Panc1 (cell line): Measurements from ENCODE around the gene PPIL1. TPM values are rescaled to one million over a fixed set of nuclear protein-coding genes. Genes with fewer than 3 reads are reported as not detected.

Experiments used
- ATAC-seq: fragments of 200-7000 bp; cut with Tn5 transposase; 2 replicates; pipeline ENCODE4 v1.9.1; 2020; ENCODE audit warnings: mild to moderate bottlenecking, moderate library complexity
- BruUV-seq: library from RNA; stranded (reverse); fragments of 400-500 nt; replicated peaks from 2 replicates; lab custom pipeline; 2021; lab: Mats Ljungman, UMichigan
- CTCF ChIA-PET: fragments of 300-600 bp; sonication (Branson Sonifier 250); formaldehyde crosslinking; loops from one replicate; lab custom pipeline; 2022; ENCODE audit warnings: antibody characterized with exemption; lab: Charles Lee
- POLR2A ChIA-PET: fragments of 300-600 bp; sonication (Branson Sonifier 250); formaldehyde crosslinking; loops from one replicate; lab custom pipeline; 2022; ENCODE audit warnings: antibody characterized with exemption; lab: Charles Lee
- DNase-seq: peaks from one replicate; pipeline ENCODE4 v3.0.0-alpha.2; 2010; ENCODE audit warnings: low read depth, low spot score
- H3K27ac ChIP-seq: 2 replicates; pipeline ENCODE4 v1.5.1; 2011; ENCODE audit warnings: mild to moderate bottlenecking, low read length, inconsistent platforms
- H3K27me3 ChIP-seq: fragments of 200-500 bp; sonication (Bioruptor generic); 2 replicates; pipeline ENCODE4 v1.6.0; 2014; ENCODE audit warnings: low read length, inconsistent platforms; ENCODE audit not compliant: control insufficient read depth, insufficient read depth
- H3K36me3 ChIP-seq: fragments of 200-500 bp; sonication (Bioruptor generic); 2 replicates; pipeline ENCODE4 v1.5.1; 2014; ENCODE audit warnings: inconsistent platforms, mild to moderate bottlenecking, low read length, moderate library complexity; ENCODE audit not compliant: control insufficient read depth, insufficient read depth
- H3K4me1 ChIP-seq: 2 replicates; pipeline ENCODE4 v1.5.1; 2011; ENCODE audit warnings: inconsistent platforms, mild to moderate bottlenecking, low read length, moderate library complexity; ENCODE audit not compliant: control insufficient read depth, insufficient read depth
- H3K4me3 ChIP-seq, 2 experiments: 2 replicates each; pipeline ENCODE4 v1.5.1; 2011 to 2012; ENCODE audit warnings: low read depth in 2 of 2, low read length in 2 of 2, mild to moderate bottlenecking in 2 of 2, inconsistent platforms in 1 of 2, moderate library complexity in 1 of 2
- H3K9me3 ChIP-seq: fragments of 200-500 bp; sonication (Bioruptor generic); 2 replicates; pipeline ENCODE4 v1.5.1; 2014; ENCODE audit warnings: low read depth, mild to moderate bottlenecking, inconsistent platforms, low read length, moderate library complexity; ENCODE audit not compliant: control insufficient read depth, insufficient read depth
- POLR2AphosphoS5 ChIP-seq: IDR thresholded peaks from 2 replicates; pipeline ENCODE4 v1.6.1; 2012; ENCODE audit warnings: mild to moderate bottlenecking, low read depth, low read length, moderate library complexity
- SIN3A ChIP-seq: IDR thresholded peaks from 2 replicates; pipeline ENCODE4 v1.6.1; 2012; ENCODE audit warnings: low read depth, mild to moderate bottlenecking, low read length, moderate library complexity, borderline replicate concordance; ENCODE audit not compliant: insufficient read depth
- TCF7L2 ChIP-seq: IDR thresholded peaks from 2 replicates; pipeline ENCODE4 v1.6.1; 2011; ENCODE audit warnings: mild to moderate bottlenecking, low read depth, low read length, inconsistent platforms
- in situ Hi-C: cut with HindIII; loops from 2 replicates; pipeline ENCODE4 v1.10.0; 2016; ENCODE audit warnings: low sequenced_read_pairs, low pct_unique_long_range_greater_than_20kb
- intact Hi-C: fragments of 100-400 bp; cut with micrococcal nuclease; formaldehyde crosslinking; loops from one replicate; pipeline ENCODE4 v1.10.0; 2022; ENCODE audit not compliant: unreplicated experiment
- total RNA-seq: library from RNA; stranded (reverse); gene quantifications from one replicate; pipeline ENCODE4 v1.2.1, GENCODE V29; 2021; ENCODE audit not compliant: unreplicated experiment
- TF ChIP-seq, protein P1 (sequence below): fragments of 450-650 bp; IDR thresholded peaks from 2 replicates; pipeline ENCODE4 v1.5.1; 2017; ENCODE audit warnings: mild to moderate bottlenecking
- TF ChIP-seq, protein P2 (sequence below), 2 experiments: IDR thresholded peaks; 2 replicates each; pipeline ENCODE4 v1.6.1; 2011 to 2012; ENCODE audit warnings: low read depth in 2 of 2, control low read depth in 1 of 2, low read length in 1 of 2, mild to moderate bottlenecking in 1 of 2, moderate library complexity in 1 of 2; ENCODE audit not compliant: insufficient read depth in 1 of 2

The PPIL1 gene
- total RNA-seq, 1 experiment from 2014 or later, result 44.1 TPM

DNA sequence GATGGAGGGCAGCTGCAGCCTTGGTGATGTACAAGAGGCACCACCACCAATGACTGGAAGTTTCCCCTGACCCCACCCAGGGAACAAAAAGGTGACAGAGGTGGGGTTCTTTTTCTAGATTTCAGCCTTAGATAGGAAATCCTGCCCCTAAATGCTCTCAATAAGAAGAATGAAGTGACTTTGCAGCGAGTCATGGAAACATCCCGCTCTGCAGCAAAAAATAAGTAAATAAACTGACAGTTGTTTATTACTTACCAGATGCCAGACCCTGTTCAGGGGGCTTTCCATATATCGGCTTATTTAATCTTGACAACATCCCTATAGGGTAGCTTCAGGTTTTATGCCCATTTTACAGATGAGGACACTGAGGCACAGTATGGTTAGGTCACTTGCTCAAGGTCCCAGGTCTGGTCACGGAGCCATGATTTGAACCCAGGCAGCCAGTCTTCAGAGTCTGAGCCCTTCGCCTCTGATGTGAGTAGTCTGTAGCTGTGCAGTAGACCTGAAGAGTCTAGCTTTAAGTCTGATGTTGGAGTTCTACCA is 30.3 kb upstream of the PPIL1 start:
- CTCF ChIA-PET, result no interaction called here
- no TSS peak for BruUV-seq
- no peaks in the 10 kb centered on the region for H3K9me3 ChIP-seq
- POLR2A ChIA-PET, result no interaction called here
- in situ Hi-C loops (no loop called here), intact Hi-C loops (no loop called here)
- peaks cover 38% of the 10 kb centered on the region for H3K4me1 ChIP-seq
- peak overlapping the region; percentile 71; the same call in 1 of the 2 replicates for H3K27ac ChIP-seq
- ATAC-seq, result no peak
- TF ChIP-seq TCF7L2 (no peak), SIN3A (no peak), POLR2AphosphoS5 (no peak)
- TF ChIP-seq, protein P1, sequence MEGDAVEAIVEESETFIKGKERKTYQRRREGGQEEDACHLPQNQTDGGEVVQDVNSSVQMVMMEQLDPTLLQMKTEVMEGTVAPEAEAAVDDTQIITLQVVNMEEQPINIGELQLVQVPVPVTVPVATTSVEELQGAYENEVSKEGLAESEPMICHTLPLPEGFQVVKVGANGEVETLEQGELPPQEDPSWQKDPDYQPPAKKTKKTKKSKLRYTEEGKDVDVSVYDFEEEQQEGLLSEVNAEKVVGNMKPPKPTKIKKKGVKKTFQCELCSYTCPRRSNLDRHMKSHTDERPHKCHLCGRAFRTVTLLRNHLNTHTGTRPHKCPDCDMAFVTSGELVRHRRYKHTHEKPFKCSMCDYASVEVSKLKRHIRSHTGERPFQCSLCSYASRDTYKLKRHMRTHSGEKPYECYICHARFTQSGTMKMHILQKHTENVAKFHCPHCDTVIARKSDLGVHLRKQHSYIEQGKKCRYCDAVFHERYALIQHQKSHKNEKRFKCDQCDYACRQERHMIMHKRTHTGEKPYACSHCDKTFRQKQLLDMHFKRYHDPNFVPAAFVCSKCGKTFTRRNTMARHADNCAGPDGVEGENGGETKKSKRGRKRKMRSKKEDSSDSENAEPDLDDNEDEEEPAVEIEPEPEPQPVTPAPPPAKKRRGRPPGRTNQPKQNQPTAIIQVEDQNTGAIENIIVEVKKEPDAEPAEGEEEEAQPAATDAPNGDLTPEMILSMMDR, result no peak
- TF ChIP-seq, protein P2, sequence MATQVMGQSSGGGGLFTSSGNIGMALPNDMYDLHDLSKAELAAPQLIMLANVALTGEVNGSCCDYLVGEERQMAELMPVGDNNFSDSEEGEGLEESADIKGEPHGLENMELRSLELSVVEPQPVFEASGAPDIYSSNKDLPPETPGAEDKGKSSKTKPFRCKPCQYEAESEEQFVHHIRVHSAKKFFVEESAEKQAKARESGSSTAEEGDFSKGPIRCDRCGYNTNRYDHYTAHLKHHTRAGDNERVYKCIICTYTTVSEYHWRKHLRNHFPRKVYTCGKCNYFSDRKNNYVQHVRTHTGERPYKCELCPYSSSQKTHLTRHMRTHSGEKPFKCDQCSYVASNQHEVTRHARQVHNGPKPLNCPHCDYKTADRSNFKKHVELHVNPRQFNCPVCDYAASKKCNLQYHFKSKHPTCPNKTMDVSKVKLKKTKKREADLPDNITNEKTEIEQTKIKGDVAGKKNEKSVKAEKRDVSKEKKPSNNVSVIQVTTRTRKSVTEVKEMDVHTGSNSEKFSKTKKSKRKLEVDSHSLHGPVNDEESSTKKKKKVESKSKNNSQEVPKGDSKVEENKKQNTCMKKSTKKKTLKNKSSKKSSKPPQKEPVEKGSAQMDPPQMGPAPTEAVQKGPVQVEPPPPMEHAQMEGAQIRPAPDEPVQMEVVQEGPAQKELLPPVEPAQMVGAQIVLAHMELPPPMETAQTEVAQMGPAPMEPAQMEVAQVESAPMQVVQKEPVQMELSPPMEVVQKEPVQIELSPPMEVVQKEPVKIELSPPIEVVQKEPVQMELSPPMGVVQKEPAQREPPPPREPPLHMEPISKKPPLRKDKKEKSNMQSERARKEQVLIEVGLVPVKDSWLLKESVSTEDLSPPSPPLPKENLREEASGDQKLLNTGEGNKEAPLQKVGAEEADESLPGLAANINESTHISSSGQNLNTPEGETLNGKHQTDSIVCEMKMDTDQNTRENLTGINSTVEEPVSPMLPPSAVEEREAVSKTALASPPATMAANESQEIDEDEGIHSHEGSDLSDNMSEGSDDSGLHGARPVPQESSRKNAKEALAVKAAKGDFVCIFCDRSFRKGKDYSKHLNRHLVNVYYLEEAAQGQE (IDR thresholded peaks at IDR 0.05; ENCODE audit: insufficient read depth in 1 of 2, low read depth in 2 of 2, low read length in 1 of 2), result no peak
- no peak for DNase-seq
- no peak overlapping the region for H3K4me3 ChIP-seq
- H3K27me3 ChIP-seq, result no peaks in the 10 kb centered on the region
- H3K36me3 ChIP-seq, result peaks cover 12% of the 10 kb centered on the region

DNA sequence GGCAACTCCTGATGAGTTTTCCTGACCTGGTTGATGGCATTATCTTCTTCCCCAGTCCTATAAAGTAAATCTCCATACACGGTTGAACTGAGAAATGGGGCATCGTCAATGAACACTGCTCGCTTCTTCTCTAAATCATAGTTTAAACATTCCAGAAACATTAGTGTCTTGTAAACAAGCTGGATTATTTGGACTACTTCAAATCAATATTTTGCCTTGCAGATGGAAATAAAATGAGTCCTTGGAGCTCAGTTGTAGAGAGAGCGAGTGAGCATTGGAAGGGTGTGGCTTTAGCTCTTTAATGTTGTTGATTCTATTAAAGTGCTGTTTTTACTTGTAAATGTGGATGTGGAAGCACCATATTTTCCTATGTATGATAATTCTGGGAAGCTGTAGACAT is 29.5 kb upstream of the PPIL1 start:
- ChIA-PET POLR2A (interaction anchor here (0.6 to 0.7 kb wide), 2 partner anchors 15 to 166 kb away, joined by 3 read pairs; no protein-coding TSS in a partner anchor), CTCF (interaction anchor here (1.1 kb wide), 1 partner anchor 114 kb away, joined by 4 read pairs; no protein-coding TSS in a partner anchor)
- Histone ChIP-seq H3K27me3 (no peaks in the 10 kb centered on the region), H3K4me3 (no peak overlapping the region), H3K27ac (peak overlapping the region; percentile 71), H3K36me3 (peaks cover 12% of the 10 kb centered on the region), H3K4me1 (peaks cover 38% of the 10 kb centered on the region), H3K9me3 (no peaks in the 10 kb centered on the region)
- ATAC-seq (peak; percentile 78), DNase-seq (no peak)
- intact Hi-C loops (no loop called here), in situ Hi-C loops (no loop called here)
- BruUV-seq, result no TSS peak
- TF ChIP-seq TCF7L2 (0 out of 2 replicates have a peak, but pooled peaks have one; percentile 24), SIN3A (no peak)
- TF ChIP-seq, protein P1, result no peak
